K562 (cell line): ENCODE measurements around the gene FPR1.

Experiments
- CBX5 ChIP-seq: IDR thresholded peaks from 2 replicates; pipeline ENCODE4 v1.6.1; 2014; ENCODE audit warnings: low read depth, borderline replicate concordance
- MEF2A ChIP-seq: IDR thresholded peaks from 2 replicates; pipeline ENCODE4 v1.6.1; 2011; ENCODE audit warnings: low read depth, mild to moderate bottlenecking, low read length, moderate library complexity; ENCODE audit not compliant: control insufficient read depth
- MEIS2 ChIP-seq: fragments of 450-650 bp; IDR thresholded peaks from 2 replicates; pipeline ENCODE4 v1.6.1; 2014; ENCODE audit warnings: mild to moderate bottlenecking; ENCODE audit not compliant: partially characterized antibody

DNA sequence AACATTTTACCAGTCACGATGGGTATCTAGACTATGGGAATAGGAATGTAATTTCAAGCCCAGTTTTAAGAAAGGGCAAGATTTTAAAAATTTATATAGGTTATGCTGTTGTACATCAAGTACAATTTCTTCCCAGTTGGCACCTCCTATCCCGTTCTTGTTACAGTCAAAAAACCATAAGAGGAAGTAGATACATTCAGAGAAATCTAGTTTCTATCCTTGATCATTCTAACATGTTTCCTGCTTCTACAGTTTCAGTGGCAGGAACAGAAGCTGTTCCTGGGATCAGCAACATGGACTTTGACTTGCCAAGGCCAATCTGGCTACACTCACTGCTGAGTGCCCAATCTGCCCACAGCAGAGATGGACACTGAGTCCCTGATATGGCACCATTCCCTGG lies 28.6 kb upstream of the FPR1 start:
- TF ChIP-seq MEF2A, result no peak
- no peak for TF ChIP-seq MEIS2
- no peak for TF ChIP-seq CBX5
